GM12801 (cell line): ENCODE measurements around the gene SLC1A7.

Experiments
- TF ChIP-seq, protein P1 (sequence below): IDR thresholded peaks from one replicate; pipeline ENCODE4 v1.5.1; 2011; ENCODE audit warnings: control low read depth; ENCODE audit not compliant: insufficient read length; ENCODE audit errors: extremely low read depth

SLC1A7 gene

DNA sequence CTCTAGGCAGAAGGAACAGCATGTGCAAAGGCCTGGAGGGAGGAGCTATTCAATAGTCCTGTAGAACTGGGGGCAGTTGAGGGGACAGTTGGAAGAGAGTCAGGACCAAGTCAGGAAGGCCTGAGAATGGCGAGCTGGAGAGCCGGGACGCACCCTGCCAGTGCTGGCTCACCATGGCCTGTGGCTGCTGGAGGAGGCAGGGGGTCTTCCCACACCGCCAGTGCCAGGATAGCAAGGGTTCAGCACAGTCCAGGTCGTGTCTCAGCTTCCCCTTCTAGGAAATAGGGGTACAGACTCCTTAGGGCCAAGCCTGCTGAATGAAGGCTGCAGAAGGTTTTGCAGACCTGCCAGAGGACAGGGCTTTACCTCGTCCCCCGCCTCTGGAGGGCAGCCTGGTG is 73.2 kb downstream of the SLC1A7 start:
- TF ChIP-seq, protein P1, sequence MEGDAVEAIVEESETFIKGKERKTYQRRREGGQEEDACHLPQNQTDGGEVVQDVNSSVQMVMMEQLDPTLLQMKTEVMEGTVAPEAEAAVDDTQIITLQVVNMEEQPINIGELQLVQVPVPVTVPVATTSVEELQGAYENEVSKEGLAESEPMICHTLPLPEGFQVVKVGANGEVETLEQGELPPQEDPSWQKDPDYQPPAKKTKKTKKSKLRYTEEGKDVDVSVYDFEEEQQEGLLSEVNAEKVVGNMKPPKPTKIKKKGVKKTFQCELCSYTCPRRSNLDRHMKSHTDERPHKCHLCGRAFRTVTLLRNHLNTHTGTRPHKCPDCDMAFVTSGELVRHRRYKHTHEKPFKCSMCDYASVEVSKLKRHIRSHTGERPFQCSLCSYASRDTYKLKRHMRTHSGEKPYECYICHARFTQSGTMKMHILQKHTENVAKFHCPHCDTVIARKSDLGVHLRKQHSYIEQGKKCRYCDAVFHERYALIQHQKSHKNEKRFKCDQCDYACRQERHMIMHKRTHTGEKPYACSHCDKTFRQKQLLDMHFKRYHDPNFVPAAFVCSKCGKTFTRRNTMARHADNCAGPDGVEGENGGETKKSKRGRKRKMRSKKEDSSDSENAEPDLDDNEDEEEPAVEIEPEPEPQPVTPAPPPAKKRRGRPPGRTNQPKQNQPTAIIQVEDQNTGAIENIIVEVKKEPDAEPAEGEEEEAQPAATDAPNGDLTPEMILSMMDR: no peak

DNA sequence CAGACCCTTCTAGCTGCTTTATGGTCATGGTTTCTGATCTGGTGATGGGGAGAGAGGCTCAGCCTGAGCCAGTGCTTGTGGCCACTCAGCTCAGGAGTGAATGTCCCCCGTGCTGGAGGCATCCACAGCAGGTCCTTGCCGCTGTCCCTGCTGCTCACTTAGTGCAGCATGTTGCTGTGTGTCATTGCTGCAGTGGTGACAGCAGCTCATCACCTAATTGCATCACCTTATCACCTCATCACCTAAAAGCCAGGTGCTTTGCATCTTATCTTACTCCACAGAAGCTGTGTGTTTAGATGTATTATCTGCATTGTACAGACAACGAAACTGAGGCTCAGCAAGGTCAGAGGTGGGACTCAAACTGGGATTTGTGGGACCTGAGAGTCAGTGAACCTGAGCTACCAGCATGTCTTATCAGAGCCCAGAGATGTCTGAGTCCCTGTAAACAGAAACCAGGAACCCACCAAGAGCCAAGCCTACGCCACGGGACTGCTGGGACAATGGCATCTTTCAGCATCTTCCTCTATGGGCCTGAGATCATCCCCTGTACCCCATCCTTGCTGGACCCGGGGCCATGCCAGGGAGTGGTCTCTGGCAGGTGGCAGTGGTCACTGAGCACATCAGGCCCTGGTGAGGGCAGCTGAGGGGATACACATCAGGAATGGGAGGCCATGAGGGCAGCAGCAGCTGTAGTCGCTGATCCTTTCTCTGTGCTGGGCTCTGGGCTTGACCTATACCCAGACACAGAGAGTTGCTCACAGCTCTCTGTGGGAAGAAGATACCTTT is 73.9 kb downstream of the SLC1A7 start:
- TF ChIP-seq, protein P1: no peak

DNA sequence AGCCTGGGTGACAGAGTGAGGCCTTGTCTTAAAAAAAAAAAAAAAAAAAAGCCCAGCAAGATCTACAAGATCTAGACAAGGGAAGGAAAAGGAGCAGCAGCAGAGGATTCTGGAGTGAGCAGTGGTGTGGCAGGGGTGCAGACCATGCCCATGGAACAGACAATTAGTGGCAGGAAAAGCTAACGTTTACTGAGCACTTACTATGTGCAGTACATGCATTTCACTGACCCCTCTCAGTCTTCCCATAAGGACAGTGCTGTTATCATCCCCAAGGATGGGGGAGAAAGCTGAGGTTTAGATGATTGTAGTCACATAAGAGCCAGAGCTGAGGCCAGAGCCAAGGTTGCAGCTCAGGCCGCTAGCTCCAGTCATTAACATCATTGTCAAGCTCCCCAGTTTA is 74.6 kb downstream of the SLC1A7 start:
- TF ChIP-seq, protein P1: no peak

DNA sequence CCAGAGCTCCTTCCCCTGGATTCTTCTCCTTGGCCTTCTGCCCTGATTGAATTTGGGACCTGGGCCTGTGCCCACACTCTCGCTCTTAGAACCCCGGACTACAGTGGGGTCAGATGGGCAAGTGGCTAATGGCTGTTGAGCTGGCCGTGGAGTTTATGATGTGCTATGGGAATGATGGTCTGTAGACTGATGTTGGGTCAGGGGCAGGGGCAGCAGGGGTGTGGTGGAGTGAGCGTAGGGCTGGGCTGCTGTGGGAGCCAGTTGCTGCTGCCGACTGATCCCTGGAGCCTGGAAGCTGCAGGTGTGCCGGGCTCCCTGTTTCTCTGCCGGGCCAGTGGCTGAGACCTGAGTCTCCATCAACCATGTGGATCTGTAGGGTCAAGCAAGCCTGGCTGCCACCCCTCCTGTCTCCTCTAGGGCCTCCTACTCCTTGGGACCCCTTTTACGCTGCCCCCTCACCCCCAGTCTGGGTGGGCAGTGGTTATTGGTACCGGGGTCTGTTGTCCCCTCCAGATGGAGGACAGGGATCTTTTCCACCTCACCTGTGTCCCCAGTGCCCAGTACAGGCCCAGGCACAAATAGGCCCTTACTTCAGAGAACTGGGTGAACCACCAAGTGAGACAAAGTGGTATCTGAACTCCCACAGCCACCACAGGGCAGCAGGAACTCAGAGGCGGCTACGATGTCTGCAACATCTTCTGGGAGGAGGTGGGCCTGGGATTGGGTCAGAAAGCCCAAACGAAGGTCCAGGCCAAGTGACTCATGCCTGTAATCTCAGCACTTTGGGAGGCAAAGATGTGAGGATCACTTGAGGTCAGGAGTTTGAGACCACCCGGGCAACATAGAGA is 75.3 kb downstream of the SLC1A7 start:
- TF ChIP-seq, protein P1: no peak

DNA sequence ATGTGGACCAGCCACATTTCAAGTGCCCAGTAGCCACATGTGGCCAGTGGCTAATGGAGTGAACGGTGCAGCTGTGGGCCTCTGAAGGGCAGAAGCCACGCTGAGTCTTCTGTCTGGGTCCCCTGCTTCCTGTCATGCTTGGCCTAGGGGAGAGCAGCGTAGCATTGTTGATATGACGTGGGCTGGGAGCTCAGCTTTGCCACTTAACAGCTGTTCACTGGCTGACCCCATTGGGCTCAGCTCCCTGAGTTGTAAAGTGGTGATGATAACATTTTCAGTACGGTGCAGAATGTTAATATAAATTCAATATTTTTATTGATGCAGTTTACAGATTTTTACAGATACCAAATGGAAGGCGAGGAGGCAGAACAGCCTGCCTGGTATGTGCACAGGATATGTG is 76.0 kb downstream of the SLC1A7 start:
- TF ChIP-seq, protein P1: no peak

DNA sequence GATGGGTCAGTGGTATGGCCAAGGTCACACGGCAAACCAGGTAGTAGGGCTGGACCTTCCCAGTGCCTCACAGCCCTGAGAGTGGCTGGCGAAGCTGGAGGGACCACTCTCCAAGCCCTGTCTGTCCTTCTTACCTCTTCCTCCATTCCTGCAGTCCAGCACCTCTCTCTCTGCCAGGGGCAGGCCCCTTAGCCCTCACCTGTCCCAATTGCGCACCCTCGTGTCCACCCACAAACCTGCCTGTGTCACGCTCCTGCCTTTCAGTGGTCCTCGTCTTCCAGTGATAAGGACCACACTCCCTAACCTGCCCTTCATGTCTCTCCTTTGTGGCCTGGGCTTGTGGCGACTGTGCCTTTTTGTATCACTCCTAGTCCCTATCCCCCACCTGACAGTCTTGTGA is 77.0 kb downstream of the SLC1A7 start:
- TF ChIP-seq, protein P1: no peak

DNA sequence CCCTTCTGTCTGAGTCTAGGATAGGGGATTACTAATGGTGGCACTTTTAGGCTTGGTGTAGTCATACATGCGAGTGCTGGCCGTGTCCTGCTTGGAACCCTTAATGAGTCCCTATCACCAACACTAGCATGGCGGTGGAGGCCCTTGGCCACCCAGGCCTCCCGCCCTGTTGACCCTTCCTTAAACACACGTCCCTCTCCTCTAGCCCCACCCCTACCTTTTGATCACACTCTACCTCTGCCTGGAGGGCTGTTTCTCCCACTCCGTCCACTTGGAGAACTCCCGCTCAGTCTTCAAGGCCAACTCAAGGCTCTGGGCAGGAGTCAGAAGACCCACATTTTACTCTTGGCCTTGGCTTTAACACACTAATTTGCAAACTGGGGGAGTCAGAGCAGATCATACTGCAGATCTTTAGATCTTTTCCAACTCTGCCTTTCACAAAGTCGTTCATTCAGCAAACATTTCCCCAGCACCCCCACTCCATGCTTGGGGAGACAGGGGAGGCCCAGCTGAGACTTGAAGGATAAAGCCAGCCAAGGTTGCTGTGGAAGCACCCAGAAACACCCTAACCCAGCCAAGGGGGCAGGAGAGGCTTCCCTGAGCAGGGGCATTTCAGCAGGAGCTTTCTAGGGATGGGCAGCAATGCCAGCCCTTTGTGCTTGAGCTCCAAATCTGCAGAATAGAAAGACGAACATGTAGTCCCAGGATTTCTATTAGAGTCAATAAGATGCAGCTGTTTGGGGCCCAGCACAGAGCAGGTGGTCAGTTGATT is 78.5 kb downstream of the SLC1A7 start:
- TF ChIP-seq, protein P1: no peak
